Breast epithelium (tissue), 4 donors: ENCODE results near the gene TANK. TPM values are rescaled to one million over a fixed set of nuclear protein-coding genes. Genes with fewer than 3 reads are reported as not detected.
"Not testable (repeated sequence)": the region's sequence is repeated elsewhere in the genome, so short reads cannot be mapped to it uniquely, and the experiment has no call there.

Source experiments
- DNase-seq, 2 donors: peaks; one replicate each; pipeline ENCODE4 v3.0.0-alpha.2; 2019; ENCODE audit warnings: low spot score in 2 of 2
- H3K27ac ChIP-seq, 2 donors: fragments of 200-600 bp; sonication (generic) in 1 of 2; one replicate each; pipeline ENCODE4 v1.5.1; 2016 to 2019; ENCODE audit warnings: mild to moderate bottlenecking in 1 of 2
- H3K27me3 ChIP-seq, 2 donors: fragments of 200-600 bp; sonication (generic) in 1 of 2; one replicate each; pipeline versions ENCODE4 v1.5.1 to v1.6.0; 2017 to 2019; ENCODE audit warnings: control low read depth in 1 of 2, mild to moderate bottlenecking in 1 of 2
- H3K36me3 ChIP-seq: fragments of 200-600 bp; one replicate; pipeline ENCODE4 v1.5.1; 2019
- H3K4me1 ChIP-seq, 2 donors: fragments of 200-600 bp; sonication (generic); one replicate each; pipeline ENCODE4 v1.5.1; 2016 to 2019; ENCODE audit warnings: control low read depth in 1 of 2
- H3K4me3 ChIP-seq, 3 donors: fragments of 200-600 bp; sonication (generic); 1 replicate in 2 of 3; 2 replicates in 1 of 3; pipeline ENCODE4 v1.5.1; 2016 to 2019; ENCODE audit warnings: mild to moderate bottlenecking in 3 of 3, moderate library complexity in 2 of 3
- H3K9me3 ChIP-seq, 2 donors: fragments of 200-600 bp; sonication (generic) in 1 of 2; one replicate each; pipeline ENCODE4 v1.5.1; 2016 to 2019; ENCODE audit warnings: control low read depth in 1 of 2
- POLR2A ChIP-seq: fragments of 450-650 bp; IDR thresholded peaks from one replicate; pipeline ENCODE4 v1.6.1; 2016; ENCODE audit warnings: antibody characterized with exemption, mild to moderate bottlenecking, moderate library complexity
- POLR2AphosphoS5 ChIP-seq, 3 donors: sonication (generic); formaldehyde crosslinking; IDR thresholded peaks; one replicate each; pipeline ENCODE4 v1.6.1; 2017; ENCODE audit warnings: antibody characterized with exemption in 3 of 3
- intact Hi-C: fragments of 100-400 bp; cut with DNase I; formaldehyde crosslinking; loops from one replicate; pipeline ENCODE4 v1.15.1; 2023; ENCODE audit warnings: low total_unique reads
- total RNA-seq, 3 donors: library from RNA; depleted of rRNA; stranded (reverse); fragments of >200 nt; gene quantifications; one replicate each; pipeline ENCODE4 v1.1.0, GENCODE V29; 2016
- TF ChIP-seq, protein P1 (sequence below), 3 donors: fragments of 450-650 bp; IDR thresholded peaks; one replicate each; pipeline ENCODE4 v1.5.1; 2016 to 2017; ENCODE audit warnings: antibody characterized with exemption in 3 of 3, mild to moderate bottlenecking in 3 of 3, moderate library complexity in 3 of 3

TANK gene
- total RNA-seq, 3 donors from 2014 or later, result 128 to 242 (median 166) TPM

DNA sequence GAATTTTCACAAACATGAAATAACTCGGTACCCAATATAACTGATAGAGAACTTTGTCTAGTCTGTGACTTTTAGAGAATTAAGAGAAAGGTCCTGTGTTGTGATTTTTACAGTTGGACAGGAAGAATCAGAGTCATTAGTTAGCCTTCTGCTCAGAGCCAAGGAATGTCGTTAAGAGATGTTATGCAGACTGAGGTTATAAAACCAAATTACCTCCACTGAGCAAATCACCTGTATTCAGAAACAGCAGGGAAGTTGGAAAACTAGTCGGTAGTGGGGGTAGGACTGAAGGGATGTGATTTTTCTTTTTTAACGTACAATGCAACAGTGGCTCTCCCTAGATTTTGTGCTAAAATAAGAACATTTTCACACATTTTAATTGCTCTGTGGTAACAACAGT, 18.5 kb downstream of the TANK start:
- no peaks in the 10 kb centered on the region for H3K9me3 ChIP-seq
- no peaks in the 10 kb centered on the region for H3K4me1 ChIP-seq
- no peak overlapping the region for H3K4me3 ChIP-seq
- DNase-seq, result no peak
- intact Hi-C loops, result no loop called here
- no peaks in the 10 kb centered on the region for H3K27me3 ChIP-seq
- TF ChIP-seq POLR2A, result no peak
- no peaks in the 10 kb centered on the region for H3K36me3 ChIP-seq
- no peak overlapping the region for H3K27ac ChIP-seq

DNA sequence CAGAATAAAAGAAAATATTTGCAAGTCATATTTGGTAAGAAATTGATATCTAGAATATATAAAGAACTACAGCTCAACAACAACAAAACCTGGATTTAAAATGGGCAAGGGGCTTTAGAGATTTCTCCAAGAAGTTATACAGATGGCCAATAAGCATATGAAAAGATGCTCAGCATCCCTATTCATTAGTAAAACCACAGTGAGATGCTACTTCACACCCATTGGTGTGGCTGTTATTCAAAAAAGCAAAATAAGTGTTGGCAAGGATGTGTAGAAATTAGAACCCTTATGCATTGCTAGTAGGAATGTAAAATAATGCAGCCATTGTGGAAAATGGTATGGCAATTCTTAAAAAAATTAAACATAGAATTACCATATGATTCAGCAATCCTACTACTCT, 29.8 kb downstream of the TANK start:
- Histone ChIP-seq H3K27ac (no peak overlapping the region), H3K36me3 (no peaks in the 10 kb centered on the region), H3K27me3 (no peaks in the 10 kb centered on the region), H3K4me3 (no peak overlapping the region), H3K9me3 (no peaks in the 10 kb centered on the region), H3K4me1 (no peaks in the 10 kb centered on the region)
- TF ChIP-seq, protein P1, sequence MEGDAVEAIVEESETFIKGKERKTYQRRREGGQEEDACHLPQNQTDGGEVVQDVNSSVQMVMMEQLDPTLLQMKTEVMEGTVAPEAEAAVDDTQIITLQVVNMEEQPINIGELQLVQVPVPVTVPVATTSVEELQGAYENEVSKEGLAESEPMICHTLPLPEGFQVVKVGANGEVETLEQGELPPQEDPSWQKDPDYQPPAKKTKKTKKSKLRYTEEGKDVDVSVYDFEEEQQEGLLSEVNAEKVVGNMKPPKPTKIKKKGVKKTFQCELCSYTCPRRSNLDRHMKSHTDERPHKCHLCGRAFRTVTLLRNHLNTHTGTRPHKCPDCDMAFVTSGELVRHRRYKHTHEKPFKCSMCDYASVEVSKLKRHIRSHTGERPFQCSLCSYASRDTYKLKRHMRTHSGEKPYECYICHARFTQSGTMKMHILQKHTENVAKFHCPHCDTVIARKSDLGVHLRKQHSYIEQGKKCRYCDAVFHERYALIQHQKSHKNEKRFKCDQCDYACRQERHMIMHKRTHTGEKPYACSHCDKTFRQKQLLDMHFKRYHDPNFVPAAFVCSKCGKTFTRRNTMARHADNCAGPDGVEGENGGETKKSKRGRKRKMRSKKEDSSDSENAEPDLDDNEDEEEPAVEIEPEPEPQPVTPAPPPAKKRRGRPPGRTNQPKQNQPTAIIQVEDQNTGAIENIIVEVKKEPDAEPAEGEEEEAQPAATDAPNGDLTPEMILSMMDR (IDR thresholded peaks at IDR 0.05), result no peak
- TF ChIP-seq POLR2AphosphoS5 (IDR thresholded peaks at IDR 0.05) (no peak), POLR2A (no peak)
- intact Hi-C loops, result no loop called here
- DNase-seq, result no peak

DNA sequence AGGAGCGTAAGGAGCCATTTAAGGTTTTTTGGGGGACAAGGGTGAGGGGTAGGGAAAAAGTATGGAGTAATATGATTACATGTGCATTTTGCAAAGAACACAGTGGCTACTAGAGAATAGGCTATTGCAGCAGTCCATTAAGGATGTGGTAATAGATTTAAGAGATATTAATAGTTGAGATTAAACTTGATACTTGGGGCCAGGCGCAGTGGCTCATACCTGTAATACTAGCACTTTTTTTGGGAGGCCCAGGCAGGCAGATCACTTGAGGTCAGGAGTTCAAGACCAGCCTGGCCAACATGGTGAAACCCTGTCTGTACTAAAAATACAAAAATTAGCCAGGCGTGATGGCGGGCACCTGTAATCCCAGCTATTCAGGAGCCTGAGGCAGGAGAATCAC, 35.4 kb downstream of the TANK start:
- H3K27me3 ChIP-seq, DNase-seq, H3K4me1 ChIP-seq, H3K9me3 ChIP-seq, H3K36me3 ChIP-seq, H3K4me3 ChIP-seq, intact Hi-C loops, H3K27ac ChIP-seq: not testable (repeated sequence)

DNA sequence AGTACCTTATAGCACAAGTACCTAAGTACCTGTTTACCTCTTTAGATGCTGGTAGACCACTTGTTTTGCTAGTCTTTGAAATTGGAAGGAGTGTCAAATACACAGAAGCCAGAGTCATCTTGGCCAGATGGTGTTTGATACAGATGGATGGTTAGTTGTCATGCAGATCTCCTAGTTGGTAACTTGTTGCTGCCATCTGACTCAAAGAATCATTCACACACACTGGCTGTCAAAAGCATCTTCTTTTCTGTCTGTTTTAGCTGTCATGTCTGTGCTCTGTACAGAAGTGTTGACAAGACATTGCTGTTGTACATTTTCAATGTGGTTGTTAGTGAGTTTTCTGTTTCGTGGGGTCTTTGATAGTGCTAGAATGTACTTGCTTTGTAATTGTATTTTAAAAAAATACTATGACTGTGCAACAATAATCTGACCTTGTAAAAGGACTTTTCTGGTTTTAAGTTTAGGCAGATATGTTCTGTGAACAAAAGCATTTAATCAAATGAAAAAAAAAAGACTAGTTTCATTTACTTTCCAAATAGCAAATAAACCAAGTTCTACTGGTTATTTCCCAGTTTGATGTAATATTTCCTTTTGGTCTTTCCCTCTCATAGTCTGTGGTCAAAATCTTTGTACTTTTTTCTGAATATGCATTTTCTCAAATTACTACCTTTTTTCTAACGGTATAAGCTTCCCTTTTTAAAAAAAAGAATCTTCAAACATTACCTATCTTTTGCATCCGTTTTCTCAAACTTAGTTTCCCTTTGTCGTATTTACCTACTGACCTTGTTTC, 39.9 kb downstream of the TANK start:
- intact Hi-C loops, result no loop called here
- peaks cover 4% of the 10 kb centered on the region for H3K36me3 ChIP-seq
- H3K4me3 ChIP-seq, result no peak overlapping the region
- H3K9me3 ChIP-seq, result no peaks in the 10 kb centered on the region
- no peaks in the 10 kb centered on the region for H3K4me1 ChIP-seq
- H3K27ac ChIP-seq, result no peak overlapping the region
- TF ChIP-seq, protein P1 (IDR thresholded peaks at IDR 0.05), result no peak
- no peak for TF ChIP-seq POLR2AphosphoS5 (IDR thresholded peaks at IDR 0.05)
- TF ChIP-seq POLR2A, result no peak
- H3K27me3 ChIP-seq, result no peaks in the 10 kb centered on the region
- no peak for DNase-seq

DNA sequence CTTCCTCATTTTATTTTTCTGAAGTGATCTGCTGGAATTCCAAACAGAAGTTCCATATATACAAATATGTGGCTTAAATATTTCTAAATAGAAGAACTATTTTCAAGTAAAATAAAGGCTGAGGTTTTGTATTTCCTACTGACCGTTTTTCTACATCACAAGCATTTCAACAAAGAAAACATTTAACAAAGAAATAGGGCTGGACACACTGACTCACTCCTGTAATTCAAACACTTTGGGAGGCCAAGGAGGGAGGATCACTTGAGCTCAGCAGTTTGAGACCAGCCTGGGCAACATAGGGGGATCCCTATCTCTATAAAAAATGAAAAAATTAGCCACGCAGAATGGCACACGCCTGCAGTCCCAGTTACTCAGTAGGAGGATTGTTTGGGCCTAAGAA, 44.6 kb downstream of the TANK start:
- Histone ChIP-seq H3K9me3 (no peaks in the 10 kb centered on the region), H3K27me3 (no peaks in the 10 kb centered on the region), H3K27ac (no peak overlapping the region), H3K4me3 (no peak overlapping the region), H3K4me1 (no peaks in the 10 kb centered on the region), H3K36me3 (peaks cover 6% of the 10 kb centered on the region)
- intact Hi-C loops, result no loop called here
- TF ChIP-seq, protein P1 (IDR thresholded peaks at IDR 0.05), result no peak
- no peak for TF ChIP-seq POLR2A
- no peak for DNase-seq

DNA sequence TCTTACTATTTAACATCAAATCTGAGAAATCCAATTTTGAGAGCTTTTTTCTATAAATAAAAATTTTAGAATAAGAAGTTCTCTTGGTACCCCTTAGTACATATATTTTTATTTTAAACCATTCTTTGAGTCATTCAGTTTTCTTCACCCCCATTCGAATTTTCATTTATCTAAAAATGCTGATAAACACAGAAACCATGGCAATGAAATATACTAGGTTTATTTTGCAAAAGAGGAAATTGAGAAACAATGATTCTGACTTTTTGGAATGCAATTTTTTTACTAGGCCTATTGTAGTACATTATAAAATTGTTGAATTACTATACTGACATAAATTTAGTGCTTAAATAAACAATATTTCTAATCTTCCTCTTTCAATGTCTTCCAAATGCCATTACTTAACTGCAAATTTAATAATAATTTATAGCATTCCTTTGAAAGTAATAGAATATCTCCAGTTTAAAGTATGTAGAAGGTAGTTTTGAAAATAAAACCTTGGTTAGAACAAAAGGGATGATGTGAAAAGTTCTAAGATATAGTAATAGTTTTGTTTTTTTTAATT, 46.3 kb downstream of the TANK start:
- H3K27me3 ChIP-seq, result no peaks in the 10 kb centered on the region
- peaks cover 6% of the 10 kb centered on the region for H3K36me3 ChIP-seq
- DNase-seq, result no peak
- no peak overlapping the region for H3K4me3 ChIP-seq
- no peak overlapping the region for H3K27ac ChIP-seq
- no peaks in the 10 kb centered on the region for H3K4me1 ChIP-seq
- TF ChIP-seq POLR2AphosphoS5 (IDR thresholded peaks at IDR 0.05), result no peak
- no peak for TF ChIP-seq POLR2A
- TF ChIP-seq, protein P1 (IDR thresholded peaks at IDR 0.05), result no peak
- intact Hi-C loops, result no loop called here
- no peaks in the 10 kb centered on the region for H3K9me3 ChIP-seq
